Liver (tissue), 3 donors: Measurements from ENCODE around the gene FANCE.

ENCODE experiments used
- GABPA ChIP-seq, 2 donors: IDR thresholded peaks in 1 of 2; conservative IDR thresholded peaks in 1 of 2; 2 replicates each; pipeline ENCODE4 v1.6.1; 2016; ENCODE audit warnings: antibody characterized with exemption in 2 of 2, mild to moderate bottlenecking in 1 of 2, moderate library complexity in 1 of 2
- TF ChIP-seq, protein P1 (sequence below): fragments of 150-350 bp; IDR thresholded peaks from 2 replicates; pipeline ENCODE4 v1.5.1; 2017; ENCODE audit warnings: improper control_type of control experiment, low read depth, low read length; ENCODE audit not compliant: missing input control
- donor health status: healthy.
- donor health status: healthy.

DNA sequence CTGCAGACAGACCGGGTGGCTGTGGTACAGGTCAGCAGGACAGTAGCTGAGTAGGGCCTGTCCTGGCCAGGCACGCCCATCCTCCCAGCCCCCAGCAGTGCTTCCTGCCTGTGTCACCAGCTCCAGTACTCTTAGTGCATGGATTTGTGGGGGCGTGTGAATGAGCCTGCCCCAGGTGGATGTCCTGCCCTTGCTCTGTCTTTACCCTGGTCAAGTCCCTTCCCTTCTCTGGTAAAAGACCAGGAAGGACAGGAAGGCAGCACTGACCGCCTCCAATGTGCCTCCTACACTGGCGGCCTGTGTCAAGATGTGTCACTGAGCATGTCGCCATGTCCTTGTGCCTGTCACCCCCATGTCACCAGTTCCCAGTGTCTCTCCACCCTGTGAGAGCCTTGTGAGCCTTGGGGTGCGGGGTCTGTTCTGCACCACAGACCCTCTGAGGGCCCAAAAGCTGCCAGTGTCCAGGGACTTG lies 32.8 kb downstream of the FANCE start:
- TF ChIP-seq, protein P1, sequence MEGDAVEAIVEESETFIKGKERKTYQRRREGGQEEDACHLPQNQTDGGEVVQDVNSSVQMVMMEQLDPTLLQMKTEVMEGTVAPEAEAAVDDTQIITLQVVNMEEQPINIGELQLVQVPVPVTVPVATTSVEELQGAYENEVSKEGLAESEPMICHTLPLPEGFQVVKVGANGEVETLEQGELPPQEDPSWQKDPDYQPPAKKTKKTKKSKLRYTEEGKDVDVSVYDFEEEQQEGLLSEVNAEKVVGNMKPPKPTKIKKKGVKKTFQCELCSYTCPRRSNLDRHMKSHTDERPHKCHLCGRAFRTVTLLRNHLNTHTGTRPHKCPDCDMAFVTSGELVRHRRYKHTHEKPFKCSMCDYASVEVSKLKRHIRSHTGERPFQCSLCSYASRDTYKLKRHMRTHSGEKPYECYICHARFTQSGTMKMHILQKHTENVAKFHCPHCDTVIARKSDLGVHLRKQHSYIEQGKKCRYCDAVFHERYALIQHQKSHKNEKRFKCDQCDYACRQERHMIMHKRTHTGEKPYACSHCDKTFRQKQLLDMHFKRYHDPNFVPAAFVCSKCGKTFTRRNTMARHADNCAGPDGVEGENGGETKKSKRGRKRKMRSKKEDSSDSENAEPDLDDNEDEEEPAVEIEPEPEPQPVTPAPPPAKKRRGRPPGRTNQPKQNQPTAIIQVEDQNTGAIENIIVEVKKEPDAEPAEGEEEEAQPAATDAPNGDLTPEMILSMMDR: no peak
- no peak for TF ChIP-seq GABPA (IDR thresholded peaks at IDR 0.05 in 1 of 2, conservative IDR thresholded peaks at IDR 0.05 in 1 of 2)
